LNCAP (cell line): ENCODE measurements around the gene TTC21A.

Source experiments
- TF ChIP-seq, protein P1 (sequence below): fragments of 450-650 bp; IDR thresholded peaks from 2 replicates; pipeline ENCODE4 v1.5.1; 2017; ENCODE audit warnings: mild to moderate bottlenecking

Gene TTC21A

DNA sequence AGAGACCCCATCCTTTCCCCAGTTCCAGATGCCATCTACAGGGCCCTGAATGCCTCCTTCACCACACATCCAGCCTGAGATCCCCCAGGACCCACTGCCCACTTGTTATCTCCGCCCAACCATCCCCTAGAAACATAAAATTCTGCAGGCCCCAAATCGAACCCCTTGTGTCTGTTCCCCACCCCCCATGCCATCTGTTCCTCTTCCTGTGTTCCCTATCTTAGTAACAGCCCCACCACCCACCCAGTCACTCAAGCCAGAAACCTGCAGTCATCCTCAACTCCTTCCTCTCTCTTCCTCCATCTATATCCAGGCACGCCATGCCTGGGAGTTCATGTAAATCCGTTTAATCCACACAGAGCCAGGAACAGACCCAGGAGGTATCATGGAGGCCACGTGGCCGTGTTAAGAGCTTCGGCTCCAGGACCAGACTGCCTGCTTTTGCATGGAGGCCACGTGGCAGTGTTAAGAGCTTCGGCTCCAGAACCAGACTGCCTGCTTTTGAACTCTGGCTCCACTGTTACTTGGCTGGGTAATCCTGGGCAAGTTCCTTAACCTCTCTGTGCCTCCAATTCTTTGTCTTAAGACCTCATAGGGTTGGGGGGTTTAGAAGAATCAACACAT, 41.1 kb downstream of the TTC21A start:
- TF ChIP-seq, protein P1, sequence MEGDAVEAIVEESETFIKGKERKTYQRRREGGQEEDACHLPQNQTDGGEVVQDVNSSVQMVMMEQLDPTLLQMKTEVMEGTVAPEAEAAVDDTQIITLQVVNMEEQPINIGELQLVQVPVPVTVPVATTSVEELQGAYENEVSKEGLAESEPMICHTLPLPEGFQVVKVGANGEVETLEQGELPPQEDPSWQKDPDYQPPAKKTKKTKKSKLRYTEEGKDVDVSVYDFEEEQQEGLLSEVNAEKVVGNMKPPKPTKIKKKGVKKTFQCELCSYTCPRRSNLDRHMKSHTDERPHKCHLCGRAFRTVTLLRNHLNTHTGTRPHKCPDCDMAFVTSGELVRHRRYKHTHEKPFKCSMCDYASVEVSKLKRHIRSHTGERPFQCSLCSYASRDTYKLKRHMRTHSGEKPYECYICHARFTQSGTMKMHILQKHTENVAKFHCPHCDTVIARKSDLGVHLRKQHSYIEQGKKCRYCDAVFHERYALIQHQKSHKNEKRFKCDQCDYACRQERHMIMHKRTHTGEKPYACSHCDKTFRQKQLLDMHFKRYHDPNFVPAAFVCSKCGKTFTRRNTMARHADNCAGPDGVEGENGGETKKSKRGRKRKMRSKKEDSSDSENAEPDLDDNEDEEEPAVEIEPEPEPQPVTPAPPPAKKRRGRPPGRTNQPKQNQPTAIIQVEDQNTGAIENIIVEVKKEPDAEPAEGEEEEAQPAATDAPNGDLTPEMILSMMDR: no peak

DNA sequence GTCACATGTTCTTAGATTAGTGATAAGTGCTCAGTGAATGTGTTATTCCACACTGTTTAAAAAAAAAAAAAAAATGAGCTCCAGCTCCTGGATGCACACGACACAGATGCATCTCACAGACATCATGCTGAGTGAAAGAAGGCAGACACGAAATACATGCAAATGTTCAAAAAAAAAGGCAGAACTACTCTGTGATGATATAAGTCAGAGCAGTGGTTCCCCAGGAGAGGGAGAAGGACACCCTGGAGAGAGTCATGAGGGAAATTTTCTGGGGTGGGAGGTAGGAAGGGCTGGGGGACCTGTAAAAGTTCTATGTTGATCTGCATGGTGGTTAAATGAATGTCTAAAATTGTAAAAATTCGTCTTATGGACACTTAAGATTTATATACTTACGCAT, 41.6 kb downstream of the TTC21A start:
- TF ChIP-seq, protein P1: no peak

DNA sequence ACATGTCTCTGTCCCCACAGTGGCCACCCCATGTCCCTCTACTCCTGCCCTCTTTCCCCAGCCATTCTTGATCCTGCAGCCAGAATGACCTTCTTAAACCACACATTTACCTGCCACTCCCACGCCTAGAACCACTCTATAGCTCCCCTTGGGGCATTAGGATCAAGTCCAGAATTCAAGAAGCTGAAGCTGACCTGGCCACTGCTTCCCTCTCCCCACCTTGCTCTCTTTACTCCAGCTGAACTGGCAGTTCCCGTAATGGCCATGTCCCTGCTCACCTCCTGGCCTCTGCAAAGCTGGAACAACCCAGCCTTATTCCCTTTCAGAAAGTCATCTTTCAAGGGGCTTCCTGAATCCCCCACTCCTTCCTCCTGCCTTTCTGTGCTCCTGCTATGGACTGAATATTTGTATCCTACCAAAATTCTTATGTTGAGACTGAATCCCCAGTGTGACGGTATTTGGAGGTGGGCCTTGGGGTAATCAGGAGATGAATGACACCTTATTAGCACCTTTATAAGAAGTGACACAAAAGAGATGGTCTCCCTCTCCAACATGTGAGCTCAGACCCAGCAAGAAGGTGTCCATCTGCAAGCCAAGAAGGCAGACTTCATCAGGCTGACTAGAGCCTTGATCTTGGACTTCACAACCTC, 42.1 kb downstream of the TTC21A start:
- TF ChIP-seq, protein P1: no peak

DNA sequence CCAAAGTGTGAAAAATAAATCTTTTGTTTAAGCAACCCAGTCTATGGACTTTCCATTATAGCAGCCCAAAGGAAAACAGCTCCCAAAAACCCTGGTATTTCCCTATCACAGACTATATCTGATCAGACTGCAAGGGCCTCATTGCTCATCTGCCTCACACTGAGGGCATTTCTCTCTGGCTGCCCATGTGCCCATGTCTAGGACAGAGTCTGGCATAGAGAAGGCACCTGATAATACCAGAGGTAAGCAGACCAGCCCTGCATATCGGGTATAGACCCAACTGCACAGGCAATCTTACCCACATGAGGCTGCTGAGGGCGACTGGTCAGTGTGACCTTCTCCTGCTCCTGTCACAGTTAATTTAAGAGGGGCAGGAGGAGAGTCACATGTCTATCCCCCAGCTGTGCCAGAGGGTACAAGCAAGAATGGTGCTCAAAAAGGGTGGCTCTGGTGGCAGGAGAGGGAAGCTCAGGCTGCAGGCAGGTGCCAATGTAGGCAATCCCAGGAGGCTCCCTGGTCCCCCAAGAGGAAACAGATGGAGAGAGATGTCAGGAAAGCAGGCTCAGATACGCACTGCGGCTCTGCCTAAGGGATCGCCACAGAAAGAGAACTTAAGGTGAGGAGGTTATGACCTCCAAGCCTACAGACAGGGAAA, 42.8 kb downstream of the TTC21A start:
- TF ChIP-seq, protein P1: no peak

DNA sequence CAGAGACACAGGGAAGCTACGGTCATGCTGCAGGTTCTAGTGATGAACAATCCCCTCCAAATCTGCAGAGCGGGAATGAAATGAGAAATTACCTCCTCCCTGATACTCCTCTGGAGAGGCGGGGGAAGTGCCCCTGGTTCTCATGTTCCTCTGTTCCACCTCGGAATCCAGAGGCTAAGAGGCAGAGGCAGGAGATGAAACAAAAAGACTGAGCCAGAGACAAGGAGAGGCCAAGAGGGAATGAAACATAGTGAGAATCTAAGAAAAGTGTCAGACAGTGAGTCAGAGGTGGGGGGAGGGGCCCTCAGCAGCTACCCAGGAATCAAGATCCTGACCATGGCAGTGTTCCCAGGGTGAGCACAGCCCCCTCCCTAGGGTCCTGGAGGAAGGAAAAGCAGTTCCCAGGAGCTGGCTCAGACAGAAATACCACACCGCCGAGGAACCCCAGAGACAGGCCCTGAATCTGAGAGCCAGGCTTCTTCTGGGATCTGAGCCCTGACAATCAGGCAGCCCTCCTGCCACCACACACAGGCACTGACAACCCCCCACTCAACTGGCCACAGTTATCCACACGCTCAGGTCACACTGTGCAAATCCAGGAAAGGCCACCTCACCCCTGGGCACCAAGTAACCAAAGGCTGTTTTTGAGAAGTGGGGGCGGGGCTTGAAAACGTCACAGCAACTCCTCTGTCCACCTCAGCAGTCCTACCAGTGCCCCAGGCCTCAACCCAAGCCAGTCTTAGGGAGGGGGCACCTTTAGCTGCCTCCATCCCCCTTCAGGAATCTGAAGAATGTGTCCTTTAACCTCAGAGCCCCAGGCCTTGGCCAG, 43.5 kb downstream of the TTC21A start:
- TF ChIP-seq, protein P1: no peak

DNA sequence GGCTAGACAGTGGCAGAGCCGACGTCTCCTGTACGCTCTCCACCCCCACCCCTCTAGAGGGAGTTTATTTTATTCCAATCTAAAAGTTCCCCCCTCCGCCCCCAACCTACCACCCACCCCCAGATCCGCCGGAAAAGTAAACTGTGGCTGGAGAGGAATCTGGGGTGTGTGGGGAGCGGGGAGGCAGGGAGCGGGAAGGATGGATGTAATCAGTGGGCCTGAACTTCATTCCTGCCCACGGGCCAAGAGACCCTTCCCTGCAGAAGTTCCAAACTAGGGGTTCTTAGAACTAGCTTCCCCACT, 46.4 kb downstream of the TTC21A start:
- TF ChIP-seq, protein P1: no peak

DNA sequence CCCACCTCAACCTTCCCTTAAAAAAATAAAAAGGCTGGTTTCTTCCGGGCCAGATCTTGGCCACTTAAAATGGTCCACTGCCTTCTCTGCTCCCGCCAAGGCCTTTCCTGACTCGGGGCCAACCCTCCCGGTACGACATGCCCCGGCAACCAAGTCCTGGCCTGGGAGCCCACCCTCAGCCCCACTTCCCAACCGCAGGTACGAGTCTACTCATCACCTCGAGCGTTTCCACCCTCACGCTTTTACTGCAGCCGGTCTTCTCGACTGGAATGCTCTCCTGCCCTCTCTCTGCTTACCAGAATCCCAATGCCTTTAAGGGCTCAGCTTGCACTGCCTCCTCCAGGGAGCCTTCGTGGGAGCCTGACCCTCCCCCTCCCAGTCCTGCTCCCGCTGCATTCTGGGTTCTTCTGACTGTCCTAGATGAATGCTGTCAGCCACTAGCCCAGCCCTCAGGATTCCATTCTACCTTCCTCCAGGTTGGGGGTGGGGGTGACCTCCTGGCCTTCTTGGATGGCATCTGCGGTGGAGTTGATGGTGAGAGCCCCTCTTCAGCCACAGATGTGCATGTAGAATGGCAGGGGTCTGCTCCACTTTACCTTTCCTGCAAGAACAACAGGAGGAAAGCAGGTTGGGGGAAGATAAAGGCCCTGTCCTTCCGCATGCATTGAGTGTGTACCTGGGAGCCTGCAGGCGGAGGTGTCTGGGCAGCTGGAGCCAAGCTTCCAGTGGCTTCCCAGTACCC, 47.0 kb downstream of the TTC21A start:
- TF ChIP-seq, protein P1: no peak
